Endometrial microvascular endothelial cells (primary cell): ENCODE results near the gene INPP5A. TPM values are rescaled to one million over a fixed set of nuclear protein-coding genes. Genes with fewer than 3 reads are reported as not detected.
"Not testable (repeated sequence)": the region's sequence is repeated elsewhere in the genome, so short reads cannot be mapped to it uniquely, and the experiment has no call there.

ENCODE experiments used
- in situ Hi-C: cut with HindIII; loops from 2 replicates; pipeline ENCODE4 v1.10.0; 2017; ENCODE audit warnings: low sequenced_read_pairs, low pct_unique_long_range_greater_than_20kb; ENCODE audit errors: inconsistent ontology term
- total RNA-seq: library from RNA; depleted of rRNA; stranded (reverse); fragments of >200 nt; gene quantifications from one replicate; pipeline ENCODE4 v1.2.3, GENCODE V29; 2015; ENCODE audit errors: inconsistent ontology term

The INPP5A gene
- total RNA-seq, 1 donor from 2014 or later, result 21.1 TPM

- in situ Hi-C loops, result no loop called here
These were observed 33.4 kb downstream of the INPP5A start for GRCh38 chr10:132570771-132571649.

GRCh38 chr10:132571650-132572544 is 34.3 kb downstream of the INPP5A start:
- in situ Hi-C loops, result no loop called here

GRCh38 chr10:132572545-132572937 is 35.0 kb downstream of the INPP5A start:
- in situ Hi-C loops, result no loop called here

GRCh38 chr10:132572946-132573345 is 35.4 kb downstream of the INPP5A start:
- in situ Hi-C loops, result not testable (repeated sequence)

- in situ Hi-C loops, result no loop called here
These were observed 36.7 kb downstream of the INPP5A start for GRCh38 chr10:132574288-132574687.

- in situ Hi-C loops, result no loop called here
These were observed 37.3 kb downstream of the INPP5A start for GRCh38 chr10:132574783-132575319.

GRCh38 chr10:132575320-132576201 is 38.0 kb downstream of the INPP5A start:
- in situ Hi-C loops, result no loop called here

GRCh38 chr10:132576671-132577349 is 39.2 kb downstream of the INPP5A start:
- in situ Hi-C loops, result no loop called here

- in situ Hi-C loops, result no loop called here
These were observed 39.9 kb downstream of the INPP5A start for GRCh38 chr10:132577350-132578003.

GRCh38 chr10:132578287-132578951 is 40.8 kb downstream of the INPP5A start:
- in situ Hi-C loops, result no loop called here

GRCh38 chr10:132579027-132579859 is 41.7 kb downstream of the INPP5A start:
- in situ Hi-C loops, result no loop called here

- in situ Hi-C loops, result no loop called here
These were observed 42.6 kb downstream of the INPP5A start for GRCh38 chr10:132580143-132580542.

- in situ Hi-C loops, result no loop called here
These were observed 43.0 kb downstream of the INPP5A start for GRCh38 chr10:132580617-132581016.

GRCh38 chr10:132582137-132582536 is 44.5 kb downstream of the INPP5A start:
- in situ Hi-C loops, result no loop called here

- in situ Hi-C loops, result no loop called here
These were observed 45.2 kb downstream of the INPP5A start for GRCh38 chr10:132582771-132583170.

GRCh38 chr10:132583456-132583855 is 45.9 kb downstream of the INPP5A start:
- in situ Hi-C loops, result no loop called here
